GM18873 (cell line): ENCODE measurements around the gene LHX6.
A peak's percentile ranks its signal among the peaks of the same experiment; 100 is the strongest.

Source experiments
- ATAC-seq: cut with Tn5 transposase; IDR thresholded peaks from one replicate; pipeline ENCODE4 v1.9.1; 2021; ENCODE audit warnings: mild to moderate bottlenecking, moderate library complexity, moderate number of reproducible peaks; ENCODE audit not compliant: unreplicated experiment, low FRiP score

The LHX6 gene

DNA sequence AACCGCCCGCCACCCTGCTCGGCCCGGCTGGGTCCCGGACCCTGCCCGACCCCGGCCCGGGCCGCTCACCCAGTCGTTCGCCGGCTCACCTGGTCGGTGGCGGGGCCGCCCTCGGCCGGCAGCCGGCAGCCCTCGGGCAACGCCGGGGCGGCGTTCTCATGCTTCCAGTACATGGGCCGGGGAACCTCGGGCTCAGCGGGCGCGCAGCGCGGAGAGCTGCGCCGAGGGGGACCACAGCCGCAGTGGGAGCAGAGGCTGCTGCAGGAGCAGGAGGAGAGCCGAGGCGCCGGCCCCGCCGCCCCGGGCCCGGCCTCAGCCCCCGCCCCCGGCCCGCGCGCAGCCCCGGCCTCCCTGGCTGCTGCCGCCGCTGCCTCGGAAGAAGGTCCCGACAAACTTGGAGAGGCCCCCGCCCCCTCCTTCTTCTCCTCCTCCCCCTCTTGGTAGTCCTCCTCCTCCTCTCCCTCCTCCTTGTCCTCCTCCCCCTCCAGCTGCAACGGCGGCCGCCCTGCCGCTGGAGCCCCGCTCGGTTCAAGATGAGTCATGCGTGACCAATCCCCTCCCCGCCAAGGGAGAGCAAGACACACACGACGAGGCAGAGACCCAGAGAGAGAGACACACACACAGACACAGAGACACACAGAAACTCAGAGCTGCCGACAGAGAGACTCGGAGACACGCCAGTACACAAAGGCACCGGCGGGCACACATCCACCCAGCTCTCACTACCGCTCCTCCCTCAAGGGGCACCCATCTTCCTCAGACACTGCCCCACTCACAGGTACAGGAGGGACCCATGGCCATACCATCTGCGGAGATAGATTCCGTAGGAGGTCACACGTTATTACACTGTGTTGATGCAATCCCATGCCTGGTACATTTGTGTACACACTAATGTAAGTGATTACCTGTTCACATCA, at the start of gene LHX6:
TSS of gene LHX6 (minus strand) at position 390 of the 917 bp plus-strand sequence. CDS start at position 173, 217 bp downstream.
- ATAC-seq: no peak

DNA sequence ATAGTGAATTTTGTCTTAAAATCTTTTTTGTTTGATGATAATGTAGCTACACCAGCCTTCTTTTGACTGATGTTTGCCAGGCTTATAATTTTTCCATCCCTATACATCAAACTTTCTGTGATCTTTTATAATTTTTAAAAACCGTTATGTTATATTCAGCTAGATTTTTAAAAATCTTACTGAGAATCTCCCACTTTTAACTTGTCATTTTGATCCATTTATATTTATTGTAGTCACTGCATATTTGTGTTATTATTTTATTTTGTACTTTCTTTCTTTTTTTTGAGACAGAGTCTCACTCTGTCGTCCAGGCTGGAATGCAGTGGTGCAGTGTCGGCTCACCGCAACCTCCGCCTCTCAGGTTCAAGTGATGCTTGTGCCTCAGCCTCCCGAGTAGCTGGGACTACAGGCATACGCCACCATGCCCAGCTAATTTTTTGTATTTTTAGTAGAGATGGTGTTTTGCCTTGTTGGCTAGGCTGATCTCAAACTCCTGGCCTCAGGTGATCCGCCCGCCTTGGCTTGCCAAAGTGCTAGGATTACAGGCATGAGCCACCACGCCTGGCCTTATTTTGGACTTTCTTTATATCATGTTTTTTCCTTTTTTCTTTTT, 48.6 kb upstream of the LHX6 start:
- no peak for ATAC-seq

DNA sequence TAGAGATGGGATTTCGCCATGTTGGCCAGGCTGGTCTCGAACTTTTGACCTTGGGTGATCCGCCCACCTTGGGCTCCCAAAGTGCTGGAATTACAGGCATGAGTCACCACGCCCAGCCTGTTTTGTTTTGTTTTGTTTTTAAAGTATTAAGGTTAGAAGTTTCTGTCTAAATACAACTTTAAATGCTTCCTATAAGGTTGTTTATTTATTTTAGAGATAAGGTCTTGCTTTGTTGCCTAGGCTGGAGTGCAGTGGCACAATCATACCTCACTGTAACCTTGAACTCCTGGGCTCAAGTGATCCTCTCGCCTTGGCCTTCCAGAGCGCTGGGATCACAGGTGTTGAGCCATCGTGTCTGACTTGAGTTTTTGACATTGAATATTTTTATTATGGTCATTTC, 47.3 kb upstream of the LHX6 start:
- ATAC-seq: no peak

DNA sequence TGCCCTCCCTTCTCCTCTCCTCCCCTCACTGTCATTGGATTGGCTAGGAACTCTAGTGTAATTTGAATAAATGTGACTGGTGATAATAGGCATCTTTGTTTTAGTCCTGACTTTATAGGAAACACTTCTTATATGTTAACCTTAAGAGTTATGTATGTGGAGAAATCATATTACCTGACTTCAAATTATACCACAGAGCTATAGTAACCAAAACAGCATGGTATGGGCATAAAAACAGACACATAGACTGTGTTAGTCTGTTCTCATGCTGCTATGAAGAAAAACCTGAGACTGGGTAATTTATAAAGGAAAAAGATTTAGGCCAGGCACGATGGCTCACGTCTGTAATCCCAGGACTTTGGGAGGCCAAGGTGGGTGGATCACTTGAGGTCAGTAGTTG, 45.3 kb upstream of the LHX6 start:
- no peak for ATAC-seq

DNA sequence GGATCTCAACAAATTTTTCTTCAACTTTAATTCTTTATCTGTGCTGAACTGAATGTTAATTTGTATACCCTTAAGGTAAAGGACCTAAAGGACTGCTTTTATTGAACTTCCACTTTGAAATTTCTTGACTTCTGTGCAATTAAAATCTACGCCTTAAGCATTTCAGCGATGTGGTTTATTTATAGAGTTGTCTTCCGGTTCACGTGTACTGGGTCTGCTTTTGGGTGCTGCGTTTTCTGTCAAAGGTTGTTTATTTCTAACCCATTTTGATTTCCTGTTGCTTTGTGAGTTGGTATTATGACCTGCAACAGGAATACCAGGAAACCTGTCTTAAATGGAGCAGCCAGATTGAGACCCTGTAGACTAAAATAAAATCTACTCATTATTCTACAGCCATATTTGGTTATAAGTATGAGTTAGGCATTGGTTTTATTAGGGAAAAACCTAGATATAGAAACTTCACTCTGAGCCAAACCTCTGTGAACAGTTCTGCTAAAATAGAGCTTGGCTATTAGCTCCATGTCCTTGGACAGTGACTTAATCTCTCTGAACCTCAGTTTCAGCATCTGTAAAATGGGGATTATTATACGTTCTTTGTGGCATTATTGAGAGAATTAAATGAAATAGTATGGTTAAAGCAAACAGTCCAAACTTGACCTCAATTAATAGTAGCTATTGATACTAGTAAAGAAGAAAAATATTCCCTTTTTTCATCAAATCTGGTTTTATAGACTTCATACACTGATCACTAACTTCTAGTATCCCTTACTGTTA, 39.5 kb upstream of the LHX6 start:
- ATAC-seq: no peak

DNA sequence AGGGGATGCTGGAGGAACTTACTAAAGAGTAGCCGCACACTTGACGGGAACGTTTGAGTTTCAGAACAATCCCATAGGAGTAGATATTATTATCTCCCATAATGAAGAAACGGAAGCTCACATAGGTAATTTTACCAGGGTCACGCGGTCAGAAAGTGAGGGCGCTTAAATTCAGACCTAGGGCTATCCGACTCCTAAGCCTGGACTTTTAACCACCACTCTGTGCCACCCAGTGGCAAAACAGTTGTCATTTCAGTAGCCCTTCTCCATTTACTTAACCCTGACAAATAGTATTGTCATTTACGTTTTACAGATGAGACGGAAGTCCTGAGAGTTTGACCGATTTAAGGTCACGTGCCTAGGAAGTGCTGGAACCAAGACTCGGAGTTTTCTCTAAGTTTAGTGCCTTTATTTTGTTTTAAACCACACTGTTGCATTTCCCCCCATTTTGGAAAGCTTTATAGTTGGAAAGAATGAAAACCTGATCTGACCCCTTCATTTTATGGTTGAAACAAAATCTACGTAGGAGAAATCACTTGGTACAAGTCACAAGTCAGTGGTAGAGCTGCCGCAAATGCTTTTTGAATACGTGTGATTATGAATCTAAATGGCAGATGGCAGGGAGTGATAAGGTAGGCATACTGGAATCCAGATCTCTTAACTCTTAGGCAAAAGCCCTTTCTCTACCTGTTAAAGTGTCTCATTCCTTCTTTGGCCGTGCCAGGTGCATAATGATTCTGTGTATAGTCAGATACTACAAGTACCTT, 36.6 kb upstream of the LHX6 start:
- no peak for ATAC-seq

DNA sequence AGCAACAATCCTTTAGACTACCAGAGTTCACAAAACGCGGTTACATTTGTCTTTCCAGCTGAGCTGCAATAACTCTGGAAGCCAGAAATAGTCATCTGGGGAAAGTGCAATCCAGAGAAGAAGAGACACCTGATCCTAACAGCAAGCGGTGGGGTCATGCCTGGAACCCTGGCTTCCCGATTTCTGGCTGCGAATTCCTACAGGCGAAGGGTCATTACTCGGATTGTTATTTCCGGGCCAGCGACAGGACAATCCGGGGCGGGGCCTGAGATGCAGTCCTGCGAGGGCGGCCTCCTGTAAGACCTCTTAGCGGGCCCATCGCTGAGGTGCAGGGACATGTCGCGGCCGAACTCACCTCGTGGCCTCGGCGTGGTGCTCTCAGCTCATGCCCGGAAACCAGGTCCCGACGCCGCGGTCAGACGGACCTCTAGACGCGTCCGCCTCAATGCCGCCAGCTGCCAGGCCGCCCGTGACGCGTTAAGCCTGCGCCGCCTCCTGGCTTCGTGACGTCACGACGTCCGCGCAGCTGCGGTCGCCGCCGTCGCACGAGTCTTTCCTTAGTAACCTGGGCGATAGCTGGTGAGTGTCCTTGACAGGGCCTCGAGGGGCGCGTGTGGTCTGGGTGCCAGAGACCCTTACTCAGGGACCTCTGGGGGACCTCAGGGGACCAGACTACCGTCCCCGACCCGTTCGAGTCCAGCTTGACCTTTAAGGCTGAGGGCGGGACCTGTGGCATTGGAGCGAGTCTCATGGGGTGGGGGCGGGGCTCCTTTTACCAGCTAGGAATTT, 35.8 kb upstream of the LHX6 start, which contains the start of the genes MRRF and RBM18:
TSS of gene MRRF (plus strand) at position 523 of the 789 bp plus-strand sequence. CDS start 6,010 bp downstream, outside the sequence.
TSS of gene RBM18 (minus strand) at position 481 of the 789 bp plus-strand sequence. CDS start 3,348 bp downstream, outside the sequence.
- ATAC-seq: peak; percentile 86

DNA sequence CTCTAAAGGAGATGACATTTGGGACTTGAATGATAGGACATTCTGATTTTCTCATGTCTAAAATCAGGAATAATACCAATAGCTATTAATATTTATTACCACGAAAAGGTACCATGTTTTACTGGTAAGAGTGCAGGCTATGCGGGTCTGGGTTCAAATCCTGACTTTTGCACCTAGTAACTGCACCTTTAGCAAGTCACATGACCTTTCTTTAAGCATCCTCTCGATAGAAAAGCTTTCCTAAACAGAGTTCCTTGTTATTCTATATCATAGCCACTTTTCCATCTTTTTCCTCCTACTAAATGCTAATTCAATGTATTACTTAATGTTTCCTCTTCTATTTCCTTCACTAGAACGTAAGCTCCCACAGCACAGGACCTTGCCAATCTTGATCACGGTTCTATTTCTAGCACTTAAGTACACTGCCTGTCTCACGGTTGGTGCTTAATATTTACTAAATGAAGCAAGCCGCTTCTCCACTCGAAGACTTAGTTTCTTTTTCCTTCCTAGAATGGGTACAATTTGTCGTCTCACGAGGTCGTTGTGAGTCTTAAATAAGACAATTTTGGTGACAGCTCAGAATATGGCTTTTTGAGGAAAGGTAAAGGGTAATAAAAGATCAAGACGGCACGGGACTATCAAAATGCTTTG, 35.1 kb upstream of the LHX6 start:
- no peak for ATAC-seq

DNA sequence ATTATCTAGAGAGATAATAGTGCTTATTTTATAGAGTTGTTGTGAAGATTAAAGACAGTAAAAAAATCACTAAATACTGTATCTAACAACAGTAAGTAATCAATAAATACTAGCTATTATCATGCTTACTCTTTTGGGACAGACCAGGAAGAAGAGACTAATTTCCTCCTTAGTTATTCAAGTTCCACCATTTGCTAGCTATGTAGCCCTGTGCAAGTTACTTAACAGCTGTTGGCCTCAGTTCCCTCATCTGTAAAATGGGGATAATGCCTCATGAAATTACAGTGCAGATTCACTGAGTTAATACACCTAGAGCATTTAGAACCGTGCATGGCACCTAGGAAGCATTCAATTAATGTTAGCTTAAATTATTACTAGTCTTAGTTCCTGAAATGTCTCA, 33.3 kb upstream of the LHX6 start:
- ATAC-seq: no peak

DNA sequence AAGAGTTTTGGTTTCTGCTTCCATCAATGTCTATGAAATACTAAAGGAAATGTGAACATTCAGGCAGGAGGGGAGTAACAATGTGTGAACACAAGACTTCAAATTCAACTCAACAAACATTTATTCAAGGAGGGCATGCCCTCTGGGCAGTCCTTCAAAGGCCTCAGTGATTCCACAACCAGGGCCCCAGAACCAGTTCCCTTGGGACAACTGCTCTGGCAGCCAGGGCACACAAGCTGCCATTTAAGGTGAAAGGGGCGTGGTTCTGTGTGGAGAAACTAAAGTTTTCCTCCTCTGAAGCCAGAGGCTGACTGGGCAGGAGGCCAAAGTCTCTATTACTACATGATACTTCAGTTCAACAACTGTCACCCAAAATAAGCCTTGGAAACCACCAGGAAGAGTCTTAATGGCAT, 32.7 kb upstream of the LHX6 start:
- no peak for ATAC-seq

DNA sequence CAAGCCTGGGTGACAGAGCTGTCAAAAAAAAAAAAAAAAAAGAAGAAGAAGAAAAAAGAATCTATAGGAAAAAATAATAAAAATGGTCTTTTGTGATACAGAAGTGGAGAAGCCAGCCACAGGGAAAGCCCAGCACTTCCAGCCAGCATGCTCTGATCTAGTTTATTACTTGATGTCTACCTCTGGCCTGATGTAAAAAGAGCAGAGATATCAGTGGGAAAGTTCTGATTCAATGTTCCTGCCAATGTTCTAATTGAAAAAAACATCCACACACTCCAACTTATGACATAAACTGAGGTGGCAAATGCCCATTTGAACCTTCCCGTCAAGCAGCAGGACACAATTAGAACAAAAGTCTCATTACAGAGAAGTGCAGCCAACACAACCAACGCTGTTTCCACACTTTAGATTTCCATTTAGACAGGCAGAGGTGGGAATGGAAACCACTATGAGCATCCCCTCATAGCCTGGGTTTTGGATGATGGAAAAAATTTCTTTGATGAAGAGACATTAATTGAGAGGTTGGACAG, 30.2 kb upstream of the LHX6 start:
- no peak for ATAC-seq

DNA sequence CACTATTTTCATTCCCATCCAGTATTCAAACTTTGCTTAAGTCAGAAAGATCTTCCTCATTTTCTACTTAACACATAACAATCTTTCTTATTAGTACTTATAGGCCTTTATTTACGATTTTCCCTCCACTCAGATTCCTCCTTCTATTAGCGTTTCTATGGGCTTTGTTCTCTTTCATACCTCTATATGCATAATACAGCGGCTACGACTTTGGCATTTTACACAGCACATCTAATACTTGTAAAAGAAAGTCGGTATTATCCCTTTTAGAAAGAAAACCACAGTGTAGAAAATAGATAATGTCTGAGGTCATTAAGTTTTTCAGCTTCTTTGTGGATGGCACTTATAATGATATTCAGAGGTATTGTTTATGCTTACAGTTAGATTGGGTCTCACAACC, 27.4 kb upstream of the LHX6 start:
- no peak for ATAC-seq

DNA sequence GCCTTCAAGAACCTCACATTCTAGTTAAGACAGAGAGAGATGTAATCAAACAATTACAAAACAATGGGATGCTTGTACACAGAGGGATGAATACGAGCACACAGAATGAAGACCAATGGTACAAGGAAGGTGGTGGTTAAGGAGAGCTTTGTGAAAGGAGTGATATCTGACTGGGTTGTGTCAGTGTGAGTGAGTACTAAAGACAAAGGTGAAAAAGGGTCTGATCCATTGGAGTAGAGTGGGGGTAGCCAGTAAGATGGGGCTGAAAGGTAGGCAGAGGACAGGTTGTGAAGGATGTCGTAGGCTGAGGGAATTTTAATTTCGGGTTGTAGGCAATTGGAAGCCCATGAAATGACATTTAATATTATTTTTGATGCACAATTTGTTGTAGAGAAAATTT, 26.0 kb upstream of the LHX6 start:
- ATAC-seq: no peak

DNA sequence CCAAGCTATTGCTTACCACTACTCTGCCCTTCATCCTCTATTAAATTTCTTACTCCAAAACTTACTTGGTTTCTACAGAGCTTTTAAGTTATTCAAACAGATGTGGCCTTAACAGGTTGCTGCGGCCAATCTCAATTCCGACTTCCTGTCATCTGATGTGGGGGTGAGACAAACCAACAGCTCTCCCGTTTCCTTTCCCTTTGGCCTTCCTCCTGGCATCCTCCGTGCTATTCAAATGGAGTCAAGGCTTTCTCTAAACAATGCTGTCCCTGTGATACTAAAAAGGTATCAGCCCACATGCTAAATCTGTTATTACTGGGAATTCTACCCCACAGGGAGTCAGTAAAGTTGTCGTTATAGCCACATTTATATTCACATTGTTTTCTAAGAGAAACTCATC, 24.0 kb upstream of the LHX6 start:
- no peak for ATAC-seq

DNA sequence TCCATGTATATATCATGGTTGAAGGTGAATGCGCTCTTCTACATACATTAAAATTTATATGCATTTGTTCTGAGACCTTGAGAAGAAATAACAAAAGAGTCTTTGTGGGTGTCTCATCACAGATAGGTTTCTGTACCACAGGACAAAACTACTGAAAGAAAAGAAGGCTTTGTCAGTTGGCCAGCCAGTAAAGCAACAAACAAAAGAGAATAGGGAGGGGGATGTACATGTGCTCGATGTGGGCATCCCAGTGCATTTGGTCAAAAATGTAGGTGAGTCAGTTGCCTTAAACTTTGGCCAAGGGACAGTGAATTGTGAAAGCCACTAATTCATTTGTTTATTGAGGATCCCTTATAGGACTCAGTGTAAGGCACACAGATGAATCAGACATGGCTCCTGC, 22.6 kb upstream of the LHX6 start:
- ATAC-seq: no peak

DNA sequence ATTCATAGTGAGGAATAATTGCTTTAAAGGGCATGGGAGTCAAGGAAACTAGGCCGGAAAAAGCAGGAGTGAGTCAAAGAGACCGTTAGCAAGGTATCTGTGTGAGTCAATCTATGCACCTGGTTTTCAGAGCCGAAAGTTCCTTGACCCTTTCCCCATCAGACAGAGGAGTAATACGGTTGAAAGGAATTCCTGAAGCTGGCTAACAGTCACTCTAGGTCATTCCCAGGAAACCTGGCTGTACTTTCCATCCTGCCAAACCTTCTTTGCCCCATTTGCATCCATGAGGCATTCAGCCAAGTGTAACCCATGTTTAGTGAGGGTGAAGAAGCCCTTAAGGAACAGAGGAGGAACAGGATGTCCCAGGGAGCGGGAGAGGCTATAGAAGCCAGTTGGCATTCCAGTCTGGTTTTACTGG, 19.7 kb upstream of the LHX6 start:
- ATAC-seq: no peak

DNA sequence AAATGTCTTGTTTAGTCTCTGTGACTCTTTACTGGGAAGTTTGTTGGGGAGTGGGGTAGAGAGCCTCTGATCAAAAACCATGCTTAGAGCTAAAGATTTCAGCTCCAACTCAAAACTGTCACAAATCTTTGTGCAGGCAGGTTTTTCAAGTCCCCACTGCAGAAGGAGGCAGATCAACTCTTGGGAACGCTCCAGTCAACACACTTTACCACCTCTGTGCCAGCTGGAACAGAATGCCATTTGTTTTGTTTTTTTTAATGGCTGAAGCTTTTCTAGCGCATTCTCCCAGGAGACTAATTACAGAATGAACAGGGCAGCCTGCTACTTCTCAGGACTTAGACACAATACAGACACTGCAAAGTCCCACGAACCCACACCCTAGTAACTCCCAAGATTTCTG, 17.9 kb upstream of the LHX6 start:
- no peak for ATAC-seq

DNA sequence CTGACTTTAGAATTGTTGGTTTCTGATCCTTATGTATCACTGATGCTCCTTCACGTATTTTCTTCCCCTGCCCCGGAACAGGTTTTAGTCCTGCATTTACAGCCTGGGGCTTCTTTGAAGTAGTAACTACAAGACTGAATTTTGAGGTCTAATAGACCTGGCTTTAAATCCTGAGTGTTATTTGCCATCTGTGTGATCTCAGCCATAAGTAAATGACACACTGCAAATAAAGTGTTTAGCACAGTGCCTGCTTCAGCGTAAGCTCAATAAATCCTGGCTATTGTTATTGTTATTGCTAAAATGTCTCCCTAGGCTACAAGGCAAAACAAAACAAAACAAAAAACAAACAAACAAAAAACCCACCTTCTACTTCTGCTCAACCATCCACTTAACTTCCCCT, 15.6 kb upstream of the LHX6 start:
- ATAC-seq: no peak

DNA sequence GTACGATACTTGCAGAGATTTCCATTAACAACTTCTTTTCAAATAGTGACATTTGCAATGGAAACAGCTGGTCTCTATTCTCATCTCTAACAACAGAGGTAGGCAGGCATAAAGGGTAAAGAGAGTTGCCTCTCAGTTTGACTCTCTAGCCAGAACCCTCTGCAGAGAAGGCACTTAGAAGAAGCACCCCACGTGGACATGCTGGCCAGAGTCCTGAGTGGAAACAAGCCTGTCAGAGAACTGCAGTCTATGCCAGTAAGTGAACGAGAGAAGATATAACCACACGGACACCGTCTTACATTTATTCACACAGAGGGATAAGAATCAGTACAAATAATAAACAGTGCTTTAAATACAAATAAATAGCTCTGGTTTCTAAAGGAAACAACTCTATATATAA, 11.0 kb upstream of the LHX6 start:
- no peak for ATAC-seq
